GM15510 (cell line): ENCODE data around the gene TUBA3D.
"Not testable (repeated sequence)": the region's sequence is repeated elsewhere in the genome, so short reads cannot be mapped to it uniquely, and the experiment has no call there.

ENCODE experiments used
- POLR2A ChIP-seq: IDR thresholded peaks from 3 replicates; pipeline ENCODE4 v1.6.1; 2011; ENCODE audit warnings: borderline replicate concordance; ENCODE audit not compliant: insufficient read length; ENCODE audit errors: extremely low read depth

Gene TUBA3D

DNA sequence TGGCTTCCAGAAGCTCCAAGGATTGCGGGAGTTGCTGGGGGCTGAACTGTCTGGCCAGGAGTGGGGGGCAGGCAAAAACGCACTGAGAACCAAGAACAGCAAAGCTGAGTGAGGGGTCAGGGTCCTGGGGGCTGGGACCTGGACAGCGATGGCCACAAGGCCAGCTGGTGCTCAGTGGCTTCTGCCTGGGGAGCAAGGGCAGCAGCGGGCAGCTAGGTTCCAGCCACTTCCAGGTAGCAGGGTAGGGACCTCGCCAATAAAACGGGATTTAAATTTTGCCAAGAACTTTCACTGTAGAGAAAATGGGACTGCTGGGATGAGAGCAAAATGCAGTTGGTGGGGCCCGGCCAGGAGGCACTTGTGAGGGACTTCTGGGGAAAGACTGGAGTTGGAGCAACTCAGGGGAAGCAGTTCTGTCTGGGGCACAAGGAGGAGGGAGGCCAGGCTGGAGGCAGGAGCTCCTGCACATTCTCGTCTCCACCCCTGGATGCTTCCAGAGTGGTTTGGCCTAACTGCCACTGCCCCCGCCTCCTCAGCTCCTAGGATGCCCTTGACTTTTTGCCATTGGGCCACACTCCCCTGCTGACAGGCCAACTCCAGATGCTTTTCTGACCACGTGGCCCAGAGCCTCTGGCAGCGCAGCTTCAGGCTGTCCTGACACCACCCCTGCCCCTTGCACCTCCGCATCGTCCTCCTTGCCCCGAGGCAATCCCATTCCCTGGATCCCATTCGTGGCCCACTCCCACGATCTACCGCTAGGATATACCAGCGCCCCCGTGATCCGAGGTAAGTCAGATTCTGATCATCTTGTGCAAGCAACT, 46.3 kb downstream of the TUBA3D start:
- no peak for TF ChIP-seq POLR2A

- not testable (repeated sequence) for TF ChIP-seq POLR2A
These were observed 51.4 kb downstream of the TUBA3D start, which contains the start of gene CCDC74A for GRCh38 chr2:131527131-131528001. Gene CCDC74A (plus strand): TSS chr2:131527888. CDS start chr2:131527971, 83 bp downstream.
